Measurements from ENCODE around the gene GATAD1. TPM values are rescaled to one million over a fixed set of nuclear protein-coding genes. Genes with fewer than 3 reads are reported as not detected.
"Not testable (repeated sequence)": the region's sequence is repeated elsewhere in the genome, so short reads cannot be mapped to it uniquely, and the experiment has no call there.

GATAD1 gene
- total RNA-seq, 1 experiment from 2014 or later, result 37.6 TPM

GRCh38 chr7:92478711-92479110 is 31.4 kb downstream of the GATAD1 start:
- Mint-ChIP-seq H3K4me1 (peaks cover 14% of the 10 kb centered on the region), H3K27me3 (ENCODE audit: low read depth) (no peaks in the 10 kb centered on the region), H3K4me3 (no peak overlapping the region), H3K27ac (no peak overlapping the region), H3K9me3 (no peaks in the 10 kb centered on the region), H3K36me3 (no peaks in the 10 kb centered on the region)
- no peak for TF ChIP-seq CBFB (CRISPR knock-in tag; IDR thresholded peaks at IDR 0.05; ENCODE audit: low read depth)
- TF ChIP-seq ZNF138 (CRISPR knock-in tag; conservative IDR thresholded peaks at IDR 0.05), result no peak
- no peak for TF ChIP-seq ATF2 (CRISPR knock-in tag; IDR thresholded peaks at IDR 0.05; ENCODE audit: borderline replicate concordance, low read depth)
- no peak for TF ChIP-seq FOXJ3 (CRISPR knock-in tag; IDR thresholded peaks at IDR 0.05; ENCODE audit: borderline replicate concordance)
- no peak for TF ChIP-seq AFF4 (CRISPR knock-in tag; IDR thresholded peaks at IDR 0.05; ENCODE audit: borderline replicate concordance)
- no peak for TF ChIP-seq SP1 (CRISPR knock-in tag; conservative IDR thresholded peaks at IDR 0.05)
- no peak for TF ChIP-seq TEAD1 (CRISPR knock-in tag; IDR thresholded peaks at IDR 0.05)
- TF ChIP-seq IRF1 (CRISPR knock-in tag; IDR thresholded peaks at IDR 0.05), result no peak
- ChIA-PET POLR2A (no interaction called here), CTCF (no interaction called here)
- peak; percentile 36 for ATAC-seq
- no peak for DNase-seq (ENCODE audit: low spot score)

- H3K9me3 Mint-ChIP-seq; DNase-seq (ENCODE audit: low spot score); H3K36me3 Mint-ChIP-seq; H3K27me3 Mint-ChIP-seq (ENCODE audit: low read depth); POLR2A ChIA-PET; H3K27ac Mint-ChIP-seq; H3K4me3 Mint-ChIP-seq; CTCF ChIA-PET: not testable (repeated sequence)
- ATAC-seq, result peak; percentile 24; the same call in 1 of the 2 replicates
- peaks cover 14% of the 10 kb centered on the region for H3K4me1 Mint-ChIP-seq
Measured at GRCh38 chr7:92479146-92479545, 31.9 kb downstream of the GATAD1 start.

GRCh38 chr7:92483624-92484023 is 36.3 kb downstream of the GATAD1 start:
- H3K27ac Mint-ChIP-seq, result not testable (repeated sequence)

GRCh38 chr7:92484226-92484625 is 36.9 kb downstream of the GATAD1 start:
- POLR2A ChIA-PET, result not testable (repeated sequence)

More at GRCh38 chr7:92483624-92484023, 36.3 kb downstream of the GATAD1 start:
- H3K9me3 Mint-ChIP-seq; CTCF ChIA-PET; H3K4me1 Mint-ChIP-seq; ATAC-seq; H3K27me3 Mint-ChIP-seq (ENCODE audit: low read depth); H3K4me3 Mint-ChIP-seq; DNase-seq (ENCODE audit: low spot score): not testable (repeated sequence)
- POLR2A ChIA-PET, result interaction anchor here (0.6 kb wide), 1 partner anchor 365 kb away, joined by 5 read pairs; no protein-coding TSS in a partner anchor
- peaks cover 17% of the 10 kb centered on the region for H3K36me3 Mint-ChIP-seq

GRCh38 chr7:92485267-92485892 is 38.1 kb downstream of the GATAD1 start:
- ATAC-seq (no peak), DNase-seq (ENCODE audit: low spot score) (no peak)
- H3K4me3 Mint-ChIP-seq, result no peak overlapping the region
- no peak overlapping the region for H3K27ac Mint-ChIP-seq
- peaks cover 25% of the 10 kb centered on the region for H3K36me3 Mint-ChIP-seq
- H3K27me3 Mint-ChIP-seq (ENCODE audit: low read depth), result no peaks in the 10 kb centered on the region
- H3K4me1 Mint-ChIP-seq, result no peaks in the 10 kb centered on the region
- no peaks in the 10 kb centered on the region for H3K9me3 Mint-ChIP-seq
- ChIA-PET CTCF (no interaction called here), POLR2A (no interaction called here)
- TF ChIP-seq ATF1 (CRISPR knock-in tag; IDR thresholded peaks at IDR 0.05) (no peak), FOXJ3 (CRISPR knock-in tag; IDR thresholded peaks at IDR 0.05; ENCODE audit: borderline replicate concordance) (no peak), EMX1 (CRISPR knock-in tag; IDR thresholded peaks at IDR 0.05) (no peak), TEAD1 (CRISPR knock-in tag; IDR thresholded peaks at IDR 0.05) (no peak), FOXP1 (CRISPR knock-in tag; IDR thresholded peaks at IDR 0.05; ENCODE audit: borderline replicate concordance) (no peak), NR3C1 (CRISPR knock-in tag; conservative IDR thresholded peaks at IDR 0.05; ENCODE audit: low read depth) (no peak), CBFB (CRISPR knock-in tag; IDR thresholded peaks at IDR 0.05; ENCODE audit: low read depth) (no peak), MXD4 (CRISPR knock-in tag; IDR thresholded peaks at IDR 0.05; ENCODE audit: borderline replicate concordance) (no peak), RORB (CRISPR knock-in tag; IDR thresholded peaks at IDR 0.05) (no peak), ZNF396 (CRISPR knock-in tag; IDR thresholded peaks at IDR 0.05; ENCODE audit: borderline replicate concordance) (no peak), NR1H2 (CRISPR knock-in tag; IDR thresholded peaks at IDR 0.05) (no peak), ZBTB43 (CRISPR knock-in tag; IDR thresholded peaks at IDR 0.05) (no peak), ETV6 (CRISPR knock-in tag; IDR thresholded peaks at IDR 0.05) (no peak)

More at GRCh38 chr7:92484226-92484625, 36.9 kb downstream of the GATAD1 start:
- H3K4me3 Mint-ChIP-seq; H3K9me3 Mint-ChIP-seq; H3K27me3 Mint-ChIP-seq (ENCODE audit: low read depth); H3K27ac Mint-ChIP-seq; ATAC-seq; H3K4me1 Mint-ChIP-seq; DNase-seq (ENCODE audit: low spot score); CTCF ChIA-PET: not testable (repeated sequence)
- H3K36me3 Mint-ChIP-seq, result peaks cover 19% of the 10 kb centered on the region

All from WTC11 (cell line).